Body of pancreas (tissue), 4 donors: ENCODE results near the gene SP9.

Experiments used
- CTCF ChIP-seq, 7 experiments: fragments of 450-650 bp in 4 of 7; fragments of 200-600 bp in 3 of 7; sonication (generic) in 3 of 7; IDR thresholded peaks; one replicate each; pipeline ENCODE4 v1.5.1; 2016 to 2019; ENCODE audit warnings: antibody characterized with exemption in 7 of 7
- POLR2A ChIP-seq, 3 donors: fragments of 450-650 bp; IDR thresholded peaks; one replicate each; pipeline ENCODE4 v1.6.1; 2016; ENCODE audit warnings: antibody characterized with exemption in 3 of 3, mild to moderate bottlenecking in 2 of 3

GRCh38 chr2:174376967-174377366, 42.2 kb downstream of the SP9 start:
- no peak for TF ChIP-seq CTCF (IDR thresholded peaks at IDR 0.05)
- no peak for TF ChIP-seq POLR2A (IDR thresholded peaks at IDR 0.05)
